ENCODE results near the gene L3MBTL1.
"Not testable (repeated sequence)": the region's sequence is repeated elsewhere in the genome, so short reads cannot be mapped to it uniquely, and the experiment has no call there.

The L3MBTL1 gene

DNA sequence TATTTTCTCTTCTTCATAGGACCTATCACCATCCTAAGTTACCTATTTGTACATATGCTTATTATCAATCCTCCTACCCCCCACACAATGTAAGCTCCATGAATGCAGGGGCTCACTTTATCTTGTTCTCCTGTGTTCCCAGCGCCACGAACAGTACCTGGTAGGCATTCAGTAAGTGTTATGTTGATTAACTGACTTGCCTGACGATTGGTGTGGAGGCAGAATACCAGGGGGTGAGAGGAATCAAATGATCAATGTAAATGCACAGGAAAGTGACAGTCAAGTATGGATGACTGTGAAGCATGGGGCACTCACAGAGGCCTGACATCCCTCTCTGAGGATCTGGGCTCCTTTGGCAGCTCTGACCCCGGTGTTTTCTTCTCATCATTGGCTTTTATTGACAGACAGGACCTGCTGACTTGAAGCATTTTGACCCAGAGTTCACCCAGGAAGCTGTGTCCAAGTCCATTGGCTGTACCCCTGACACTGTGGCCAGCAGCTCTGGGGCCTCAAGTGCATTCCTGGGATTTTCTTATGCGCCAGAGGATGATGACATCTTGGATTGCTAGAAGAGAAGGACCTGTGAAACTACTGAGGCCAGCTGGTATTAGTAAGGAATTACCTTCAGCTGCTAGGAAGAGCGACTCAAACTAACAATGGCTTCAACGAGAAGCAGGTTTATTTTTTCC lies 77.1 kb downstream of the L3MBTL1 start:
- no peak for DNase-seq (ENCODE audit: low read depth in 1 of 2, low spot score in 1 of 2)

DNA sequence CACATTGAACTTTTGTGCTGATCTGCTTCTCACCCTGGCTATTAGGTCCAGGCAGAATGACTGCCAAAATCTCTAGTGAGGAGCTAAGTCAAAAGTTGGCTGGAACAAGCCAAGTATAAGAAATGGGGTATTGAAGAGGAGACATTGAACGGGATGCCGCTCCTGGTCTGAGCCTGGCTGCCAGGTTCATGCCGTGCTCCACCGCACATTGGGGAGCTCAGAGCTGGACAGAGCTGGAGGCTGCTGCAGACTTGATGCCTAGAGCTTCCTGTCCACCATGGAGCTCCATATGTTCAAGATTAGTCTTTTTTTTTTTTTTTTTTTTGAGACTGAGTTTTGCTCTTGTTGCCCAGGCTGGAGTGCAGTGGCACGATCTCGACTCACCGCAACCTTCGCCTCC lies 79.1 kb downstream of the L3MBTL1 start:
- no peak for DNase-seq (ENCODE audit: low read depth in 1 of 2, low spot score in 1 of 2)

DNA sequence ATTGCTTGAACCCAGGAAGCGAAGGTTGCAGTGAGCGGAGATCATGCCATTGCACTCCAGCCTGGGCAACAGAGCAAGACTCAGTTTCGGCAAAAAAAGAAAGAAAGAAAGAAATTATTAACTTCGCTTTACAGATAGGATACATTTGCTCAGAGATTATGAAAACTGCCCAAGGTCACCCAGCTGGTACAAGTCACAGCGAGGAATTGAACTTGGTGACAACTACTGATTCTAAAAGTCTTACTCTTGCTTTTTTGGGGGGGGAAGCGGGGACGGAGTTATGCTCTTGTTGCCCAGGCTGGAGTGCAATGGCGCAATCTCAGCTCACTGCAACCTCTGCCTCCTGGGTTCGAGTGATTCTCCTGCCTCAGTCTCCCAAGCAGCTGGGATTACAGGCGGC lies 81.0 kb downstream of the L3MBTL1 start:
- DNase-seq (ENCODE audit: low read depth in 1 of 2, low spot score in 1 of 2): not testable (repeated sequence)

DNA sequence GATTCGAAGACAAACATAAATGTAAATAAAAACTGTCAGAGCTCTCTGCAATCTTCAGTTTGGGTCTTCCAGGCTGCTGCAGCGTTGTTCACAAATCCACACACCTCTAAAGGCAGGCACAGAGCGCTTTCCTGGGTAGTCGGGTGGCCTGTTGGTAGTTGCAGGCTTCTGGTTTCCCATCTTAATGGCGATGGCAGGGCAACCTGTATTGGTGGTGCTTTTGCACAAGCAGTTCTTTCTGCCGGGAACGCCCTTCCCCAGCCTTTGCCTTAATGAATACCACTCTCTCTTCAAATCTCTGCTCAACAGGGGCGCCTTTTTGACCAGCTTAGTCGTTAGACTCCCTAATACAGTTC lies 82.5 kb downstream of the L3MBTL1 start:
- DNase-seq (ENCODE audit: low read depth in 1 of 2, low spot score in 1 of 2): peak in 1 of 2 donors; percentile 2

DNA sequence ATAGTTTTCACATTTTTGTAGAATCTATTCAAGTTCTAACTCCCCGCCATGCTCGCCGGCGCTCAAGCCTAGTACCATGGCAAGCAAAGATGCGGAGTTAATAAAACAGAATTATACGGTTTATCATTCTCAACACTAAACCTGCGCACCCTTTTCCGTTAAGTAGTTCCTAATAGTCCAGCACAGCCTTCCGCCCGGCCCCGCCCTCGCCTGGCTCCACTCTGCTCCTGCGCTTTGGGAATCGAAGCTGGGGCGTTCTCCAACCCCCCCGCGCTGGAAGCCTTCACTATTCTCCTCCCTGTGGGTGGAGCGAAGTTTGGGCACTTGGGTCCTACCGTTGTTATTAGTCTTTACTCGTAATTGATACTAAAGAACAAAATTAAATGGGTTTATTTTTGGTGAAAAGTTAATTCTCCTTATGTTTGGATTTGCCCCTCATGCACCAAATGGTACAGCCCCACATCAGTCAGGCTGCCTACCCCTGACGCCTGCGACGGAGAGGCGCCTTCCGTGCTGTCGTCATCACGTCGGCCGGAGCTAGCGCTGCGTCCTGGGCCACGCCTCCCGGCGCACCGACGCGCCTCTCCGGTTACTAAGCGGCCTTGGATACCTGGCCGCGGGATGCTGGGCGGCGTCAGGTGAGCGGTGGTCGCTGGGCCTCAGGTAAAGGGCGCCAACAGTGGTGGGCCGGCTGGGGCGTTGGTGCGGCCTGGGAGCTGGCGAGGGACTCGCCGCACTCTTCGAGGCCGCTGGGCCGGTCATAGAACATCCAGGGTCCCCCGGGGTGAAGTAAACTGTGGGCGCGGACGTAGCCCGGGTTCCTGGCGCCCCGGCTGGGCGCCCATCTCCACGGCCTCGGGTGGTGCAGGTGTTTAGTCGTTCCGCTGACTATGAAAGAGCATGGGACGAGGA lies 83.2 kb downstream of the L3MBTL1 start, which contains the start of gene IFT52:
TSS of gene IFT52 (plus strand) at position 546 of the 912 bp plus-strand sequence. CDS start 3,762 bp downstream, outside the sequence.
- DNase-seq (ENCODE audit: low read depth in 1 of 2, low spot score in 1 of 2): peak; percentile 77 to 83

Data from activated CD4-positive, alpha-beta T cell treated with anti-CD3 and anti-CD28 coated beads, Interleukin-2, amount 50 U/mL, for 24 hours (primary cell).